Neuron (in vitro differentiated cells): ENCODE measurements around the gene BCKDHB.

Experiments
- H2AFZ ChIP-seq: one replicate; pipeline ENCODE4 v1.6.1; 2013; ENCODE audit warnings: low read depth, mild to moderate bottlenecking, inconsistent platforms, low read length, moderate library complexity
- H3K27me3 ChIP-seq: one replicate; pipeline ENCODE4 v1.6.1; 2013; ENCODE audit warnings: low read length; ENCODE audit not compliant: insufficient read depth
- H3K36me3 ChIP-seq: one replicate; pipeline ENCODE4 v1.6.1; 2013; ENCODE audit warnings: low read length; ENCODE audit not compliant: insufficient read depth
- H3K4me1 ChIP-seq: one replicate; pipeline ENCODE4 v1.6.1; 2013; ENCODE audit warnings: low read length; ENCODE audit not compliant: insufficient read depth
- H3K4me3 ChIP-seq: 2 replicates; pipeline ENCODE4 v1.5.1; 2013; ENCODE audit warnings: mild to moderate bottlenecking, low read length, moderate library complexity
- H3K9me3 ChIP-seq: one replicate; pipeline ENCODE4 v1.6.1; 2013; ENCODE audit warnings: low read length

Gene BCKDHB

DNA sequence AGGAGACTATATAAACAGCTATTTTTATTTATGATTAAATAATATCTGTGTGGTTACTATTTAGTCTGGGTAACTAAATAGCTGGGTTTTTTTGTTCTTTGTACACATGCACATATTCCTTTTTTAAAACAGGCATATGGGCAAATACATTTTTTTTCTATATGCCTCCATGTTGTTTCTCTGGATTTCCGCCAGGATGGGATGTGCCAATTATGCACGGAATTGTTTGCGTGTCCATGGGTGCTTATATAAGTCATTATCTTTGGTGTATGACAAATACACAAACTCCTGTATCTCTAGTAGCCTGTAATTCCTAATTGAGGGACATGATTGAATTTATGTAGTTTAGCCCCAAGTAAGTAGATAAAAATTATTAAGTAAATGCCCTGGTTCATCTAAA, 226.9 kb downstream of the BCKDHB start:
- no peaks in the 10 kb centered on the region for H3K27me3 ChIP-seq
- peaks cover 65% of the 10 kb centered on the region for H3K4me1 ChIP-seq
- peaks cover 2% of the 10 kb centered on the region for H3K9me3 ChIP-seq
- no peak overlapping the region for H3K4me3 ChIP-seq
- H2AFZ ChIP-seq = no peak overlapping the region
- no peaks in the 10 kb centered on the region for H3K36me3 ChIP-seq

DNA sequence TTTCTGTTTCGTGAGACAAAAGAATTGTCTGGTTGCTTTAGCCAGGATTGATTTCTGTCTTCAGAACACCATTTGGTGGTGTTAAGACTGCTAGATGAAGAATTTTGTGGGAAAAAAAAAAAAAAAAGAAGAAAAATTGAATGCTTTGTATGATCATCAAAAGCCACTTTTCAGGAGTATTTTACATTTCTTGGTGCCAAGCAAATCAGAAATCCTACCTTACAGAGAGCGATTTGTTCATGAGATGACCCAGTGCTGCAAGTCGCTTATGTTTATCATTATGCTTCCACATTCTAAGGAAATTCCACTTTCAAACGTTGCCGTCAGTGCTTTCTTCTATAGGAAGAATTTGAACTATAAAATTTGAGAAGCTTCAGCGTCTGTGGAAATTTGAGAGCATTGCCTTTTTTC, 228.7 kb downstream of the BCKDHB start:
- H2AFZ ChIP-seq = peak overlapping the region; percentile 95
- H3K36me3 ChIP-seq = no peaks in the 10 kb centered on the region
- H3K4me3 ChIP-seq = peak overlapping the region; percentile 47
- H3K4me1 ChIP-seq = peaks cover 47% of the 10 kb centered on the region
- peaks cover 3% of the 10 kb centered on the region for H3K9me3 ChIP-seq
- H3K27me3 ChIP-seq = no peaks in the 10 kb centered on the region

DNA sequence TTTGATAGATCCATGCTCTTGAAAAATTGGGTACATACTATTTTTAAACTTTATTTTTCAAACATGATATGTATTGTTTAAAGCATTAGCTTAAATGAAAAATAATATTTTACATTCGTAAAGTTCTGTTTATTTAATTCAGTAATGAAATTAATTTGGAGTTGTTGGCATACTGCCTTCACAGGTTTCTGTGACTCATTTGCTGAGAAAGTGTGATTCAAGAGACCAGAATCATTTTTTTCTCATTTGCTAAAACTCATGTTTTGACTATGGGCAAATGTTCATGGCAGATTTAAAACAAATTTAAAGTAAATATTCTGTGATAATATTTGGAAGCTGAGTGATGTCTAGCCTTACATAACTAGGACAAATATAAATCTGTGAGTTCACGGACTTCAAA, 230.4 kb downstream of the BCKDHB start:
- Histone ChIP-seq H2AFZ (no peak overlapping the region), H3K36me3 (no peaks in the 10 kb centered on the region), H3K4me3 (no peak overlapping the region), H3K9me3 (peaks cover 3% of the 10 kb centered on the region), H3K4me1 (peaks cover 29% of the 10 kb centered on the region), H3K27me3 (no peaks in the 10 kb centered on the region)

DNA sequence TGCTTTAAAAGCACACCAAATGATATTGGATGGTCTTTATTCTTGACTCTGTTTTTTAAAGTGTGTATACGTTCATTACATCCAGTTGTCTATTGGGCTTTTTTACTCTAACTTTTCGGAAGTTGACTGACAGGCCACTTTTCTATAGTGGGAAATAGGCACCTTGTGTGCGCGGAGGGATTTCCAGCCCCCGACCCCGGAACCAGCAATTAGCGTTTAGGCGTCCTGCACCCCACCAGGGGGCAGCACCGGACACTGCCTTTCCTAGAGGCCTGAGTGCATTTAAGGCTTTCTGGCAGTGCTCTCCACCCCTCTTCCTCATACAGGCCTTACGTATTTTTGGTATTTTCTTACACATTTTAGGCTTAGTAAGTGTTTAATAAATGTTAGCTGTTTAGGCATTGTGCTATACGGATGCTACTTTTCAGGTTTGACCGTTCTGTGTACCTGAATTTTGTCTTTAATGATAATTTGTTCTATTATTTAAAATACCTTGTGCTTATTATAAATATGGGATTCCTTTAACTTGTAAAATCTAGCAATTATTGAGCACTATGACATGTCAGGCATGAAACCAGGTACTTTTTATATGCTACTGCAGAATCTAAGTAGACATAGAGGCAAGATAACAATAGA, 231.8 kb downstream of the BCKDHB start:
- H3K36me3 ChIP-seq = no peaks in the 10 kb centered on the region
- H3K4me1 ChIP-seq = peaks cover 19% of the 10 kb centered on the region
- H3K9me3 ChIP-seq = peaks cover 3% of the 10 kb centered on the region
- H3K4me3 ChIP-seq = no peak overlapping the region
- no peaks in the 10 kb centered on the region for H3K27me3 ChIP-seq
- H2AFZ ChIP-seq = no peak overlapping the region

- Histone ChIP-seq H3K36me3 (no peaks in the 10 kb centered on the region), H3K4me3 (no peak overlapping the region), H3K4me1 (peaks cover 10% of the 10 kb centered on the region), H3K27me3 (no peaks in the 10 kb centered on the region), H3K9me3 (peaks cover 3% of the 10 kb centered on the region), H2AFZ (no peak overlapping the region)
Observed at GRCh38 chr6:80339421-80339820, 232.9 kb downstream of the BCKDHB start.

GRCh38 chr6:80340280-80340679, 233.8 kb downstream of the BCKDHB start:
- no peak overlapping the region for H2AFZ ChIP-seq
- no peaks in the 10 kb centered on the region for H3K27me3 ChIP-seq
- peaks cover 3% of the 10 kb centered on the region for H3K9me3 ChIP-seq
- H3K4me3 ChIP-seq = no peak overlapping the region
- H3K4me1 ChIP-seq = peaks cover 3% of the 10 kb centered on the region
- no peaks in the 10 kb centered on the region for H3K36me3 ChIP-seq

- Histone ChIP-seq H3K4me3 (no peak overlapping the region), H3K4me1 (no peaks in the 10 kb centered on the region), H3K27me3 (no peaks in the 10 kb centered on the region), H2AFZ (no peak overlapping the region), H3K36me3 (no peaks in the 10 kb centered on the region), H3K9me3 (peaks cover 3% of the 10 kb centered on the region)
Observed at GRCh38 chr6:80340686-80341085, 234.2 kb downstream of the BCKDHB start.

DNA sequence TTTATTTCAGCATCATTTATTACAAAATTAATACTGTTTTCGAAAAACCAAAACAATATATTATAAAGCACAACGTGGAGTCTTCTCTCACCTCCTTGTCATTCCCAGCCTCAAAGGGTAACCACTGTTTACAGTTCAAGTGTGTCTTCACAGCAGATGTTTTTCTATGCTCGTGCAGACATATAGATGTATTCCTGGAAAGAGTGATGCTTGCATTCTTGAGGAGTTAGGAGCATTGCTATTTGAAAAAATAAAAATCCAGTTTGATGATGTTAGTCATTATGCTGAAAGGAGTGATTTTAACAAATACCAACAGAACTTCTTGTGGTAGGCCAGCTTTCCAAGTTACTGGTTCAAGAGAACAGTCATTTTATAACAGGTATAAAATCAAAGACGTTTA, 234.9 kb downstream of the BCKDHB start:
- no peaks in the 10 kb centered on the region for H3K27me3 ChIP-seq
- no peak overlapping the region for H2AFZ ChIP-seq
- no peaks in the 10 kb centered on the region for H3K36me3 ChIP-seq
- peaks cover 3% of the 10 kb centered on the region for H3K9me3 ChIP-seq
- no peaks in the 10 kb centered on the region for H3K4me1 ChIP-seq
- no peak overlapping the region for H3K4me3 ChIP-seq

- Histone ChIP-seq H3K4me3 (no peak overlapping the region), H3K4me1 (no peaks in the 10 kb centered on the region), H2AFZ (no peak overlapping the region), H3K27me3 (no peaks in the 10 kb centered on the region), H3K36me3 (no peaks in the 10 kb centered on the region), H3K9me3 (no peaks in the 10 kb centered on the region)
Observed at GRCh38 chr6:80343511-80343910, 237.0 kb downstream of the BCKDHB start.

- Histone ChIP-seq H3K9me3 (no peaks in the 10 kb centered on the region), H3K27me3 (no peaks in the 10 kb centered on the region), H3K36me3 (no peaks in the 10 kb centered on the region), H2AFZ (no peak overlapping the region), H3K4me1 (no peaks in the 10 kb centered on the region), H3K4me3 (no peak overlapping the region)
Observed at GRCh38 chr6:80347101-80347500, 240.6 kb downstream of the BCKDHB start.

DNA sequence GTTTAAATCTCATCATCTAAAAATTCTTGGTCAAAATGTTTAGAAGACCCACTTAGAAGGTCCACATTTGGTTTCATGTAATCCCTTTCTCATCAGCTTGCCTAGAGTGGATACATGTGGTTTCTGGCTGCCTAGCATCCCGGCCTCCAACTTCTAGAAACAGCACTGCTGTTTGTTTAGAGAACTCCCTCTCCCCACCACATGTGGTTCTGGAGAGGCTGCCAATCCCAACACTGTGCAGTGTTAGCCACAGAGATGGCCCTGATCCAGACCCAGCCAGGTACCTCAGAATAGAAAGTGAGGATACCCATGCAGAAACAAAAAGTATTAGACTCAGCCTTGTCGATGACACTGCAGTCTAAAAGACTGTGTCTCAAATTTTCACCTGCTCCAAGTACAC, 241.8 kb downstream of the BCKDHB start:
- H3K4me1 ChIP-seq = no peaks in the 10 kb centered on the region
- no peak overlapping the region for H3K4me3 ChIP-seq
- H3K9me3 ChIP-seq = no peaks in the 10 kb centered on the region
- H2AFZ ChIP-seq = no peak overlapping the region
- H3K27me3 ChIP-seq = no peaks in the 10 kb centered on the region
- H3K36me3 ChIP-seq = no peaks in the 10 kb centered on the region

DNA sequence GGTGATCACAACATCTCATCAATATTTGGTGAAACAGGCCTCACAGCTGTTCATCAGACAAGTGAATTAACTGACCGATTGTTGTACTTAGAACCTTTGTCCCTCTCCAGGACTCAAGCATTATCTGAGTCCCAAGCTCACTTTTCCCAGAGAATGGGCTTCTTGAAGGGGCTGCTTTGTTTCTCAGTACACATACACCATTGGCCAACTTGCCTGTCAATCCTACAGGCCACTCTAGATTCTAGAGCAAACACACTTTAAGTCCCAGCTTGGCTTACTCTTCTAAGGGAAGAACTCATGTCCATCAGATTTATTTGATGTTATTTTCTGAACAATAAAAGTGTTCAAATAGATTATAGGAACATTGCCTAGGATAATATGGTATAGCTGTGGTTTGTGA, 249.5 kb downstream of the BCKDHB start:
- Histone ChIP-seq H3K36me3 (no peaks in the 10 kb centered on the region), H2AFZ (no peak overlapping the region)

DNA sequence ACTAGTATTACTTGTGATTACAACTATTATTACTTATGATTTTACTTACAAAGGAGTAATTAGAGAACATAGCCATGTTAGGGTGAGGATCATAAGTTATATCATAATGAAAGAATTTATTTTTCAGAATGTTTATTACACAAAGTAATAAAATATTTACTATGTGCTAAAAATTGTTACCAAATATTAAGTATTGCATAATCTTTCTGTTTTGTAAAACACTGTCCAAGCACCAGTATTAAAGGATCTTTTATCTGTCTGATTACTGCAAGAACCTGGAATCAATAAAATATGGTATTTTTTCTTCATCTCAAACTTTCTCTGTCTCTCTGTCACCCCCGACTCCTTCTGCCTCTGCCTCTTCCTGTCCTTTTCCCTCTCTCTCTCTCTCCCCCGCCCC, 250.1 kb downstream of the BCKDHB start:
- H2AFZ ChIP-seq = no peak overlapping the region
- H3K36me3 ChIP-seq = no peaks in the 10 kb centered on the region
- no peaks in the 10 kb centered on the region for H3K27me3 ChIP-seq
- no peaks in the 10 kb centered on the region for H3K4me1 ChIP-seq
- H3K9me3 ChIP-seq = no peaks in the 10 kb centered on the region
- no peak overlapping the region for H3K4me3 ChIP-seq

More for the DNA sequence above, 249.5 kb downstream of the BCKDHB start:
- Histone ChIP-seq H3K4me3 (no peak overlapping the region), H3K4me1 (no peaks in the 10 kb centered on the region), H3K9me3 (no peaks in the 10 kb centered on the region), H3K27me3 (no peaks in the 10 kb centered on the region)

- H2AFZ ChIP-seq = no peak overlapping the region
- no peak overlapping the region for H3K4me3 ChIP-seq
- H3K4me1 ChIP-seq = no peaks in the 10 kb centered on the region
- H3K27me3 ChIP-seq = no peaks in the 10 kb centered on the region
- H3K36me3 ChIP-seq = no peaks in the 10 kb centered on the region
- H3K9me3 ChIP-seq = no peaks in the 10 kb centered on the region
Observed at GRCh38 chr6:80357081-80357480, 250.6 kb downstream of the BCKDHB start.
